ENCODE data around the gene STX1B.
A peak's percentile ranks its signal among the peaks of the same experiment; 100 is the strongest.

STX1B gene

GRCh38 chr16:30980023-30980371 lies 30.4 kb downstream of the STX1B start:
- DNase-seq (ENCODE audit: extremely low read depth in 1 of 2, low read depth in 1 of 2): no peak

GRCh38 chr16:30979170-30980022 lies 31.0 kb downstream of the STX1B start:
- DNase-seq (ENCODE audit: extremely low read depth in 1 of 2, low read depth in 1 of 2): no peak

GRCh38 chr16:30977502-30977901 lies 32.9 kb downstream of the STX1B start:
- DNase-seq (ENCODE audit: extremely low read depth in 1 of 2, low read depth in 1 of 2): no peak

- DNase-seq (ENCODE audit: extremely low read depth in 1 of 2, low read depth in 1 of 2): no peak
These were observed 34.0 kb downstream of the STX1B start for GRCh38 chr16:30976486-30976885.

- no peak for DNase-seq (ENCODE audit: extremely low read depth in 1 of 2, low read depth in 1 of 2)
These were observed 36.1 kb downstream of the STX1B start for GRCh38 chr16:30974348-30974747.

GRCh38 chr16:30972872-30973271 lies 37.6 kb downstream of the STX1B start:
- DNase-seq (ENCODE audit: extremely low read depth in 1 of 2, low read depth in 1 of 2): no peak

GRCh38 chr16:30971298-30971697 lies 39.1 kb downstream of the STX1B start:
- no peak for DNase-seq (ENCODE audit: extremely low read depth in 1 of 2, low read depth in 1 of 2)

- no peak for DNase-seq (ENCODE audit: extremely low read depth in 1 of 2, low read depth in 1 of 2)
These were observed 41.1 kb downstream of the STX1B start for GRCh38 chr16:30969246-30969842.

- DNase-seq (ENCODE audit: extremely low read depth in 1 of 2, low read depth in 1 of 2): no peak
These were observed 42.6 kb downstream of the STX1B start for GRCh38 chr16:30967795-30968194.

- DNase-seq (ENCODE audit: extremely low read depth in 1 of 2, low read depth in 1 of 2): no peak
These were observed 44.3 kb downstream of the STX1B start for GRCh38 chr16:30966033-30966619.

GRCh38 chr16:30965436-30965835 lies 45.0 kb downstream of the STX1B start:
- no peak for DNase-seq (ENCODE audit: extremely low read depth in 1 of 2, low read depth in 1 of 2)

GRCh38 chr16:30964574-30965226 lies 45.7 kb downstream of the STX1B start:
- no peak for DNase-seq (ENCODE audit: extremely low read depth in 1 of 2, low read depth in 1 of 2)

- no peak for DNase-seq (ENCODE audit: extremely low read depth in 1 of 2, low read depth in 1 of 2)
These were observed 46.4 kb downstream of the STX1B start for GRCh38 chr16:30963925-30964511.

- DNase-seq (ENCODE audit: extremely low read depth in 1 of 2, low read depth in 1 of 2): no peak
These were observed 49.1 kb downstream of the STX1B start for GRCh38 chr16:30961384-30961783.

- peak in 1 of 2 donors; percentile 23 for DNase-seq (ENCODE audit: extremely low read depth in 1 of 2, low read depth in 1 of 2)
These were observed 52.0 kb downstream of the STX1B start for GRCh38 chr16:30958175-30959079.

- DNase-seq (ENCODE audit: extremely low read depth in 1 of 2, low read depth in 1 of 2): peak; percentile 96 to 97
These were observed 52.8 kb downstream of the STX1B start, which contains the start of gene SETD1A for GRCh38 chr16:30957456-30958174. Gene SETD1A, plus strand, starts transcription at chr16:30957754. Its CDS starts 978 bp downstream, at chr16:30958732.

- peak; percentile 74 to 82 for DNase-seq (ENCODE audit: extremely low read depth in 1 of 2, low read depth in 1 of 2)
These were observed 53.6 kb downstream of the STX1B start for GRCh38 chr16:30956601-30957455.

- DNase-seq (ENCODE audit: extremely low read depth in 1 of 2, low read depth in 1 of 2): no peak
These were observed 55.4 kb downstream of the STX1B start for GRCh38 chr16:30954993-30955392.
